ENCODE results near the gene TRPV6. TPM values are rescaled to one million over a fixed set of nuclear protein-coding genes. Genes with fewer than 3 reads are reported as not detected.

TRPV6 gene
- total RNA-seq, 4 donors from 2014 or later, result 0.14 to 2.9 TPM; not detected in 2

GRCh38 chr7:142897691-142898090, 12.1 kb upstream of the TRPV6 start:
- no peak for DNase-seq
- no peaks in the 10 kb centered on the region for H3K4me1 ChIP-seq
- intact Hi-C loops (cut with DNase I; ENCODE audit: low total_unique reads) (no loop called here), in situ Hi-C loops (cut with MboI; ENCODE audit: low pct_ligation_motif_present in 1 of 4, low pct_unique_long_range_greater_than_20kb in 1 of 4, low sequenced_read_pairs in 3 of 4) (loop anchor here in 1 of 4 donors (25.0 kb wide), 1 partner anchor 315 kb away; the partner anchor contains the start of gene TAS2R40)
- TF ChIP-seq EP300 (IDR thresholded peaks at IDR 0.05; ENCODE audit: low read depth), result no peak
- TF ChIP-seq POLR2A (IDR thresholded peaks at IDR 0.05), result no peak
- TF ChIP-seq POLR2AphosphoS5 (IDR thresholded peaks at IDR 0.05), result no peak
- no peak for TF ChIP-seq CTCF (IDR thresholded peaks at IDR 0.05)
- H3K27me3 ChIP-seq, result no peaks in the 10 kb centered on the region
- H3K27ac ChIP-seq, result no peak overlapping the region
- H3K36me3 ChIP-seq, result no peaks in the 10 kb centered on the region
- H3K4me3 ChIP-seq, result no peak overlapping the region
- 79% methylated on average over 7 of the region's 7 CpGs; no CpG with 5 or more reads in 1 of the 2 donors for WGBS, 2 donors (ENCODE audit: low coverage in 1 of 2)
- no peaks in the 10 kb centered on the region for H3K9me3 ChIP-seq

GRCh38 chr7:142896741-142897379, 11.3 kb upstream of the TRPV6 start:
- intact Hi-C loops (cut with DNase I; ENCODE audit: low total_unique reads), result no loop called here
- no peaks in the 10 kb centered on the region for H3K36me3 ChIP-seq
- no peak for DNase-seq
- no peaks in the 10 kb centered on the region for H3K27me3 ChIP-seq
- no peak overlapping the region for H3K4me3 ChIP-seq
- no peaks in the 10 kb centered on the region for H3K9me3 ChIP-seq
- H3K4me1 ChIP-seq, result no peaks in the 10 kb centered on the region
- no peak overlapping the region for H3K27ac ChIP-seq
- in situ Hi-C loops (cut with MboI; ENCODE audit: low pct_ligation_motif_present in 1 of 4, low pct_unique_long_range_greater_than_20kb in 1 of 4, low sequenced_read_pairs in 3 of 4), result loop anchor here in 1 of 4 donors (25.0 kb wide), 1 partner anchor 315 kb away; the partner anchor contains the start of gene TAS2R40
- TF ChIP-seq POLR2A (IDR thresholded peaks at IDR 0.05) (no peak), EP300 (IDR thresholded peaks at IDR 0.05; ENCODE audit: low read depth) (no peak), CTCF (IDR thresholded peaks at IDR 0.05) (no peak), POLR2AphosphoS5 (IDR thresholded peaks at IDR 0.05) (no peak)
- 57 to 86% methylated on average over 2 to 3 of the region's 3 CpGs for WGBS, 2 donors (ENCODE audit: low coverage in 1 of 2)

DNA sequence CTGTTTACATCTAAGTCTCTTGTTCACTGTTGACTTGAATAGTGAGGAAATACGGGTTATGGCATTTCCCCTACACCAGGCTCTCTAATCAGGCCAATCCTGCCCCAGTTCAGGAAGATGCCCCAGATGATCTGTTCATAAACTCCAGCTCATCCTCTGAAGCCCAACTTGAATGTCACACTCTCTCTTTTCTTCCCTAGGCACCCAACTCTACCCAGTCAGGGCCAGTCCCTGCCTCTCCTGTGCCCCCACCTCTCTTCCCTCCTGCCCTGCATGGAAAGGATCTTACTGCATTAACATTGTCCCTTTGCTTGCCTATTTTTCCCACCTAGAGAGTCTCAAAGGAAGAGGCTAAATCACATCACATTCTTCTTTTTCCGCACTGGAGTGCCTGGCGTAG, 10.6 kb upstream of the TRPV6 start:
- intact Hi-C loops (cut with DNase I; ENCODE audit: low total_unique reads) (no loop called here), in situ Hi-C loops (cut with MboI; ENCODE audit: low pct_ligation_motif_present in 1 of 4, low pct_unique_long_range_greater_than_20kb in 1 of 4, low sequenced_read_pairs in 3 of 4) (loop anchor here in 1 of 4 donors (25.0 kb wide), 1 partner anchor 316 kb away; the partner anchor contains the start of gene TAS2R40)
- H3K27me3 ChIP-seq, result no peaks in the 10 kb centered on the region
- no peak overlapping the region for H3K27ac ChIP-seq
- WGBS, 2 donors (ENCODE audit: low coverage in 1 of 2), result 88% methylated on average over 3 of the region's 3 CpGs; no CpG with 5 or more reads in 1 of the 2 donors
- no peak for TF ChIP-seq POLR2AphosphoS5 (IDR thresholded peaks at IDR 0.05)
- no peak for TF ChIP-seq CTCF (IDR thresholded peaks at IDR 0.05)
- no peak for TF ChIP-seq EP300 (IDR thresholded peaks at IDR 0.05; ENCODE audit: low read depth)
- TF ChIP-seq POLR2A (IDR thresholded peaks at IDR 0.05), result no peak
- no peaks in the 10 kb centered on the region for H3K9me3 ChIP-seq
- no peaks in the 10 kb centered on the region for H3K36me3 ChIP-seq
- no peak for DNase-seq
- no peak overlapping the region for H3K4me3 ChIP-seq
- no peaks in the 10 kb centered on the region for H3K4me1 ChIP-seq

- Histone ChIP-seq H3K27ac (no peak overlapping the region), H3K9me3 (no peaks in the 10 kb centered on the region), H3K4me3 (no peak overlapping the region), H3K27me3 (no peaks in the 10 kb centered on the region), H3K4me1 (no peaks in the 10 kb centered on the region), H3K36me3 (no peaks in the 10 kb centered on the region)
- DNase-seq, result no peak
- 30 to 33% methylated on average over 2 to 6 of the region's 6 CpGs for WGBS, 2 donors (ENCODE audit: low coverage in 1 of 2)
- in situ Hi-C loops (cut with MboI; ENCODE audit: low pct_ligation_motif_present in 1 of 4, low pct_unique_long_range_greater_than_20kb in 1 of 4, low sequenced_read_pairs in 3 of 4) (loop anchor here in 1 of 4 donors (25.0 kb wide), 1 partner anchor 317 kb away; the partner anchor contains the start of gene TAS2R40), intact Hi-C loops (cut with DNase I; ENCODE audit: low total_unique reads) (no loop called here)
- TF ChIP-seq EP300 (IDR thresholded peaks at IDR 0.05; ENCODE audit: low read depth), result no peak
- no peak for TF ChIP-seq CTCF (IDR thresholded peaks at IDR 0.05)
- TF ChIP-seq POLR2AphosphoS5 (IDR thresholded peaks at IDR 0.05), result no peak
- no peak for TF ChIP-seq POLR2A (IDR thresholded peaks at IDR 0.05)
Measured at GRCh38 chr7:142894985-142895593, 9.5 kb upstream of the TRPV6 start.
